Gastroesophageal sphincter (tissue), 3 donors: ENCODE data around the gene STAT6.

Source experiments
- POLR2A ChIP-seq, 2 donors: fragments of 450-650 bp; IDR thresholded peaks; one replicate each; pipeline ENCODE4 v1.6.1; 2017; ENCODE audit warnings: antibody characterized with exemption in 2 of 2, mild to moderate bottlenecking in 2 of 2, moderate library complexity in 1 of 2
- POLR2AphosphoS5 ChIP-seq: sonication (generic); formaldehyde crosslinking; IDR thresholded peaks from one replicate; pipeline ENCODE4 v1.6.1; 2017; ENCODE audit warnings: antibody characterized with exemption
- TF ChIP-seq, protein P1 (sequence below), 4 experiments: fragments of 200-600 bp in 2 of 4; fragments of 450-650 bp in 2 of 4; sonication (generic) in 1 of 4; IDR thresholded peaks; one replicate each; pipeline ENCODE4 v1.5.1; 2017 to 2019; ENCODE audit warnings: antibody characterized with exemption in 4 of 4, mild to moderate bottlenecking in 2 of 4, moderate library complexity in 2 of 4

DNA sequence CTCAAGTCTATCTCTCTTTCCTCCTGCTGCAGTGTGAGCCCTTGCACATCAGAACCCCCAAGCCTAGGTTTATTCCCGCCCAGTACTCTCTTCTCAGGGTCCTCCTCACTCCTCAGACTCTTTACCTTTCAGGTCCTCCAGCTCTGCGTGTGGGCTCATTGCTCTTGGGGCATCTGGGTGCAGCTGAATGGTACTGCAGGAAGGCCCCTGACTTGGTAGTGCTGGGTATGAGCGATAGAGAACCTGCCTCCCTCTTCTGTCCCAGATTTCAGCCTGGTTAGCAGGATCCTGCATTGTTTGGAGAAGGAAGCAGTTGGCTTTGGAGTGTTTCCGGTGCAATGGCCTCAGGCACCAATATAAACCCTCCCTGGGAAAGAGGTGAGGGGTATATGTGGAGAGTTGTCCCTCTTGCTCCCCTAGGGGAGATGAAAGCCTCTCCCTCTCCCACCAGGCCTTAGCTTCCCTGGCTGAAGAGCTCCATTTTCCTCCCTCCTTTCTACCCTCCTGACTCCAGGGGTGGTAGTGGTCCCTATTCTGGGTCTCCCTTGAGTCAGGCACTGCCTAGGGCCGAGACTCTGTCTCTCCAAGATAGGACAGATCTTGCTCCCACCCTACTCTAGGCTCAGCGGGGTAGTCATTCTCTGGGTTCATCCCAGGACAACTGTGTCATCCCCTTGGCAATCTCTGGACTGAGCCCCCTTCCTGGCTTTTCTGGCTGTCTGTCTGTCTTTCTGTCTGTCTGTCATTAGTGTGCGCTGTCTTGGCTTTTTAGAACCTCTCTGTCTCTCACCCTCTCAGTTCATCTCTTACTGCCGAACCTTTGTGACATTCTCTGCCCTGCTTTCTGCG, 21.0 kb upstream of the STAT6 start:
- TF ChIP-seq, protein P1, sequence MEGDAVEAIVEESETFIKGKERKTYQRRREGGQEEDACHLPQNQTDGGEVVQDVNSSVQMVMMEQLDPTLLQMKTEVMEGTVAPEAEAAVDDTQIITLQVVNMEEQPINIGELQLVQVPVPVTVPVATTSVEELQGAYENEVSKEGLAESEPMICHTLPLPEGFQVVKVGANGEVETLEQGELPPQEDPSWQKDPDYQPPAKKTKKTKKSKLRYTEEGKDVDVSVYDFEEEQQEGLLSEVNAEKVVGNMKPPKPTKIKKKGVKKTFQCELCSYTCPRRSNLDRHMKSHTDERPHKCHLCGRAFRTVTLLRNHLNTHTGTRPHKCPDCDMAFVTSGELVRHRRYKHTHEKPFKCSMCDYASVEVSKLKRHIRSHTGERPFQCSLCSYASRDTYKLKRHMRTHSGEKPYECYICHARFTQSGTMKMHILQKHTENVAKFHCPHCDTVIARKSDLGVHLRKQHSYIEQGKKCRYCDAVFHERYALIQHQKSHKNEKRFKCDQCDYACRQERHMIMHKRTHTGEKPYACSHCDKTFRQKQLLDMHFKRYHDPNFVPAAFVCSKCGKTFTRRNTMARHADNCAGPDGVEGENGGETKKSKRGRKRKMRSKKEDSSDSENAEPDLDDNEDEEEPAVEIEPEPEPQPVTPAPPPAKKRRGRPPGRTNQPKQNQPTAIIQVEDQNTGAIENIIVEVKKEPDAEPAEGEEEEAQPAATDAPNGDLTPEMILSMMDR (IDR thresholded peaks at IDR 0.05) = no peak
- TF ChIP-seq POLR2A (IDR thresholded peaks at IDR 0.05) = no peak
- TF ChIP-seq POLR2AphosphoS5 = no peak
